ENCODE measurements around the gene PPT2. TPM values are rescaled to one million over a fixed set of nuclear protein-coding genes. Genes with fewer than 3 reads are reported as not detected.

PPT2 gene
- total and polyA plus RNA-seq, 2 of the 13 experiments (the other 11 are each of a cell fraction or from before 2014, with no cell fraction given) = 39.2 to 61.8 TPM

DNA sequence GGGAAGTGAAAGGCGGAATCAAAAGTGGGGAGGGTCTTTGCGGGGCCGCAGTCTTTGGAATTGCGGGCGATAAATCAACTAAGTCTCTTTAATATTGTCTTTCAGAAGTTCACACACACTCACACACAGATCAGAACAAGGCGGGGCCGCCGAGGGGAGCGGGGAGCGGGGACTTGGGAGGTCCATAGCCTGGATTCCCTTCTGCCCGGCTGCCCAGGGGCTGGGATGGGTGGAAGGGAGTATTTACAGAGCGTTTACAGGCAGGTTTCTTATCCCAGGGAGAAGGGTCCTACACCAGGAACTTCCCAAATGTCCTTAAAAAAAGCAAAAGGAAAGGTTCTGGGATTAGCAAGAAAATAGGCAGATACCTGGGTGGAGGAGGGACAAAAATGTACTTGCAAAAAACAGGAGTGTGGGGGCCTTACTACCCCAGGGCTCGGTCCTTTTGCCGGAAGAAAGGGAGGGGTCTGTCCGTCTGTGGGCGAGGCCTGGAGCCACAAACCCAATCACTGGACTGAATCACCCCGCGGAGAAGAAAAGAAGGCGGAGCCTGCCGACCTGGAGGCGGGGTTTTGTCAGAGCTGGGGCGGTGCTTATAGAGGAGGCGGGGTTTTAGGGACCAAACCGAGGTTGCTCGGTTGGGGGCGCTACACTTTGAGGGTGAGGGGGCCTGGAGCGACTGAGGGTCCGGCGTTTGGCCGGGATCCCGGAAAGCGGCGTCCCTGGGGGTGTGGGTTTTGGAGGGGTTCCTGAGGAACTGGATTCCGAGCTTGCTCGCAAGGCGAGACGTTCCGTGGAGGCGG, 5.5 kb upstream of the PPT2 start (continued):
- TF ChIP-seq ZNF816 (CRISPR knock-in tag; IDR thresholded peaks at IDR 0.05; ENCODE audit: borderline replicate concordance) (no peak), ZNF713 (CRISPR knock-in tag; IDR thresholded peaks at IDR 0.05) (no peak), SRSF1 (optimal IDR thresholded peaks at IDR 0.05; ENCODE audit: low read depth, low read length) (no peak), TBX3 (IDR thresholded peaks at IDR 0.05; ENCODE audit: borderline replicate concordance) (no peak)
- TF ChIP-seq, protein P1, sequence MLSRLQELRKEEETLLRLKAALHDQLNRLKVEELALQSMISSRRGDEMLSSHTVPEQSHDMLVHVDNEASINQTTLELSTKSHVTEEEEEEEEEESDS (CRISPR knock-in tag; IDR thresholded peaks at IDR 0.05; ENCODE audit: borderline replicate concordance) = no peak

DNA sequence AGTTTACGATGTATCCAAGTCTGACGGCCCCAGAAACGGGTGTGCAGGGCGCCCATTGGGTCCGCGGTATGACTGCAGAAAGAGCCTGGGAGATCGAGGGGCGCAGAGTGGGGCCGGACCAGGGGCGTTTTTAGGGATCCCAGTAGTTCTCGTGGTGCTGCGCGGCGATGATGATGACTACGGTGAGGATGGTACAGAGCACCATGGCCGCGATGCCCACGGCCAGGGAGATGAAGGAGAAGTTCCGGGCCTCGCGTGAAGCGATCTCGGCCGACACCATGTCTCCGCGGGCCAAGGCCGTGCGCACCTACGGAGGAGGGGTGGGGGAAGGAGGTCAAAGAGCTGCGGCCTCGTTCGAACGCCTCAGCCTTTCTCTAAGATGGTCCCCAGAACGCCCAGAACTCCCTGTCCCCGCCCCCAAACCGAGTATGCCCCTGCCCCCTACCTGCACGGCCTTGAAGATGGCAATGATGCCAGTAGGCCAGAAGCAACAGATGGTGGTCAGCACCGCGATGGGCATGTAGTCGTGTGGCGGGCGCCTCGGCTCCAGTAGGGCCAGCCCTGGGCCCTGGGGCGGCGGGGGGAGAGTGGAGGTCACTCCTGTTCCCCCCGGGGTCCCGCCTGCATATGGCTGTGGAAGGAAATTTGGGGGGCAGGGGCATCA, 4.7 kb upstream of the PPT2 start:
- 83% methylated on average over 37 of the region's 47 CpGs for WGBS (ENCODE audit: low lambda C conversion rate)
- Histone ChIP-seq H3K9ac (ENCODE audit: insufficient read depth, low read depth, low read length) (no peak overlapping the region), H3K27ac (ENCODE audit: extremely low read length, insufficient read depth, low read length) (no peak overlapping the region), H3K4me2 (ENCODE audit: low read depth, low read length) (no peak overlapping the region), H3K27me3 (ENCODE audit: control insufficient read depth in 1 of 2, insufficient read depth in 2 of 2, low read length in 2 of 2) (peaks cover 0 to 5% of the 10 kb centered on the region in 2 experiments; a peak in 2 of 5 replicates), H3K4me3 (replicated peaks in 1 of 3; ENCODE audit: insufficient read depth in 1 of 3, low read depth in 2 of 3, low read length in 3 of 3) (no peak overlapping the region), H2AFZ (ENCODE audit: low read length) (no peak overlapping the region), H4K20me1 (ENCODE audit: insufficient read depth, low read length) (no peaks in the 10 kb centered on the region), H3K9me3 (ENCODE audit: low read length) (no peaks in the 10 kb centered on the region), H3K4me1 (ENCODE audit: insufficient read depth, low read length) (peaks cover 20% of the 10 kb centered on the region), H3K36me3 (replicated peaks in 1 of 2; ENCODE audit: control insufficient read depth in 1 of 2, insufficient read depth in 2 of 2, low read length in 2 of 2) (no peaks in the 10 kb centered on the region), H3K79me2 (ENCODE audit: insufficient read depth, low read length) (peaks cover under 1% of the 10 kb centered on the region)
- no peak for TF ChIP-seq ESRRA (CRISPR knock-in tag; IDR thresholded peaks at IDR 0.05; ENCODE audit: low read depth)
- FAIRE-seq (no peak), DNase-seq (ENCODE audit: low spot score) (no peak), ATAC-seq (no peak)
- ChIA-PET CTCF (ENCODE audit: low intra/inter-chr PET ratio, low total read pairs) (no interaction called here), POLR2A (no interaction called here)
- intact Hi-C loops (cut with micrococcal nuclease; ENCODE audit: unreplicated experiment) (no loop called here), in situ Hi-C loops (cut with HindIII; ENCODE audit: extremely low pct_ligation_motif_present, low pct_unique_long_range_greater_than_20kb) (no loop called here)
- no TSS peak for BruUV-seq (replicated peaks)
